K562 treated with DMSO at 1 percent for 4 hours (cell line): ENCODE measurements around the gene SLC35G1. TPM values are rescaled to one million over a fixed set of nuclear protein-coding genes. Genes with fewer than 3 reads are reported as not detected.

ENCODE experiments used
- total RNA-seq: library from RNA; unstranded; fragments of 300-600 nt; gene quantifications from 2 replicates; pipeline ENCODE4 v1.2.3, GENCODE V29; 2022; ENCODE audit not compliant: insufficient read depth

The SLC35G1 gene
- 2.2 and 3.7 TPM in 2 replicates for total RNA-seq

GRCh38 chr10:93893646-93894515, at the start of gene SLC35G1:
TSS of gene SLC35G1 (plus strand) at chr10:93893978. CDS start at chr10:93894034, 56 bp downstream.

Other genes starting within 250 kb of the SLC35G1 start
- gene FRA10AC1, start 191.4 kb upstream of the SLC35G1 start, total RNA-seq: 2.4 and 5.8 TPM in 2 replicates
- gene LGI1, start 136.0 kb upstream of the SLC35G1 start, total RNA-seq: not detected in 2 replicates
- gene PLCE1, start 100.0 kb downstream of the SLC35G1 start, total RNA-seq: 0.13 TPM in 1 of 2 replicates, not detected in the other